ENCODE results near the gene EIF4G1.

EIF4G1 gene

DNA sequence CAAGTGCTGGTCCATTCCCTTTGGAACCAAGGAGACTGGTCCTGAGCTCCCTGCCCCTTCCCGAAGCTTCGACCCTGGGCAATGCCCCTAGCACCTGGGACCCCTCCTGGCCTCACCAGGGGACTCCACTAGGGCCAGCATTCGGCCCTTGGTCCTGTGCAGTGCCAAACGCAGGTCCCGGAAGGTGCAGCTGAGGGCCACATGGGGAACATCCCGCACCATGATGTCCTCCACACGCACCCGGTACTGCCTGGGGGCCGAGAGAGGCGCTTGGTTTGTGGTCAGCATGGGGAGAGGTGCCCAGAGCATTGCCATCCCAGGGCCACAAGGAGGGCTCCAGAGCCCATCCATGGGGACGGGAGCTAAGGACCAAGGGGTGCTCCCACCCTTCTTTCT is 39.1 kb downstream of the EIF4G1 start:
- no peak for DNase-seq

DNA sequence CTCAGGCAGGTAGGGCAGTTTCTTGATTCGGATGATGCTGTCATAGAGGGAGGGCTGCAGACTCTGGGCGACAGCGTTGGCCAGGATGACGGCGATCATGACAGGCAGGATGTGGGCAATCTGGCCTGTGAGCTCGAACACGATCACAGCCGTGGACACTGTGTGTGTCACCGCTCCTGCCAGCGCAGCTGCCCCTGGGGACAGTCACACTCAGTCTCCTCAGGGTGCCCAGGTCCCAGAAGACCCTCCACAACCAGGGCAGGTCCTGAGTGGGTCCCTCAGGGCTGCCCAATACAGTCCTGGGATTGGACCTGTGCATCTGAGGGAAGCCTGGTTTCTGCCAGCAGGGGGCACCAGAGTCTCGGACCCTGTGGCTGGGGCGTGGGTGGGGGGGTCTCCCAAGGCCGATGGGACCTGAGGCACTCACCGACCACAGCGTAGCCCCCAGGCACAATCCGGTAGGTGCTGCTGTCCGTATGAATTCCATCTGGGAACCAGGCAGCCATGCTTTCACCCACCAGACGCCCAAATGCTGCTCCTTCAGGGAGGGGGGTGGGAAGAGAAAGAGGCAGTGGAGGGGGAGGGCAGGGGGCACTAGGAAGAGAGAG is 39.8 kb downstream of the EIF4G1 start:
- DNase-seq = no peak

DNA sequence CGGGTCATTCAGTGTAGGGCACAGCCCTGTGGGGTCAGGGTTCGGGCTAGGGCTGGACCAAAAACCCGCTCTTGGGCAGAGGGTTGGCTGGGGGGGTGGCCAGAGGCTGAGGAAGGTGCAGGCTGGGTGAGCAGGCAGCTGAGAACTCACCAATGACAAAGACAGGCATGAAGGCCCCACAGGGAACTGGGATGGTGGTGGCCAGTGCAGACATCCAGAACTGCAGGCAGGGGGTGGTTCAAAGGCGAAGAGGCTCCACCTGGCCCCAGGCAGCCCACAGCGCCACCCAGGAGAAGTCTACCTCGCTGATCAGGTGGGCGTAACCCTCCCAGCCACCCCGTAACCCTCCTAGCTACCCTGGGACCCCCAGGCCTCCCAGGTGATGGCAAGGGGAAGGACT is 40.3 kb downstream of the EIF4G1 start:
- no peak for DNase-seq

DNA sequence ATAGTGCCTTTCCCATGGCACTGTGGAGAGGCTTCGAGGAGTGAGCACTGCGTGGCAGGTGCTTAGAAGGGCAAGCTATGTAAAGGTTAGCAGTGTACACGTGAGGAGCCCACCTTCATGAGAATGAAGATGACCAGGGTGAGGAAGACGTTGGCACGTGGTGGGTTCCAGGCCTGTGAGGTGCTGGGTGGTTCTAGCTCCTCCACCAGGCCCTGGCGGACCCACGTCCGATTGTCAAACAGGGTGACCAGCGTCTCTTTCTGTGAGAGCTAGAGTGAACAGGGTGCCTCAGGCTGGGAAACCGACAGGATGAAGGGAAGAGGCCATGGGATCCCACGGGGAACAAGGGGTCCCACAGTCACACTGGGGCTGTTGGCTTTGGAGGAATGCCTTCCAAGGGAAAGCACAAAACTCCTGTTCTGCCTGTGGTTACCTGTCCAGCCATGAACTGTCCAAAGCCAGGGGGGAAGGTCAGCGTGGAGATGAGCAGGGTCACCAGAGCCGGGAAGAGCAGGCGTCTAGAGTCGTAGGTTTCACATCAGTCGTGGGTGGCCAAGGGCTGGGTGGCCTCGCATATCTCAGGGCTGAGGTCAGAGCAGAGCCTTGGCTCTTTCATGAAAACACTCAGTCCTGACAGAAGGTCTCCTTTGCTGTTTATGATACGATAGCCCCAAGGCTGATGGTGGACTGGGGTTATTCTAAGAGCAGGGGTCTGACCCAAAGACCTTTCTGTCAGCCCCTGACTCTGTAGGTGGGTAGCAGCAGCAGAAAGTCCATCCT is 41.0 kb downstream of the EIF4G1 start:
- no peak for DNase-seq

DNA sequence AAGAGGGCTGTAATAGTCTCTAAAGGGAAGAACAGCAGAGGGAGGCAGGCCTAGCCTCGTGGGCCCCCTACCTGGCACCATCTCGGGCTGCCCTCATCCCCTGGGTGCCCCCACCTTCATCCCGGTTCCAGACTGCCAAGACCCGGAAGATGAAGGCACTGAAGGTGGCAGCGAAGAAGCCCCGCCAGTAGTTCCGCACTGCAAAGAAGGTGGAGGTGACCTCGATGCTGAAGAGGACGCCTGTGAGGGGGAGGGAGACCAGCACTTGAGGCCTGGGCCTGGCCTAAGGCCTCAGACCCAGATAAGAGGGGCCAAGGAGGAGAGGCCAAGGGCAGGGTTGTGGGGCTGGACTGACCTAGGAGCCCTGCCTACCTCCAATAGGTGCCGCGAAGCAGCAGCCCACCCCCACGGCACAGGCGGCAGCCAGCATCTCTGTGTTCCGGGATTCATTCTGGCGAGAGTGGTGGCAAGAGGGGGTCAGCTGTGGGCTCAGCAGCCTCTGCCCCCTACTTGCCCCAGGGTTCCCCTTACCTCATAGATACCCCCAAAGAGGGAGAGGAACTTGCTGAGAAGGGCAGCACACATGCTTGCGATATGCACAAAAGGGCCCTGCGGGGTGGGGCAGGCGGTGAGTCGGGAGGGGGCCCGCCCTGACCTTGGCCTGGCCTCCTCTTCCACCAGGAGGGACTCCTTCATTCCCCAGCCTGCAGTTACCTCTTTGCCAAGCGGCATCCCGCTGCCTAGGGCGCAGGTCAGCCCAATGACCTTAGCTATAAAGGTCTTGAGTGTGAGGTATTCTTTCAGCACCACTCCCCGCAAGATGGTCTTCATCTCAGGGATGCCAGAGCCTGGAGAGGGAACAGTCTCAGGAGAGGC is 43.1 kb downstream of the EIF4G1 start:
- no peak for DNase-seq

DNA sequence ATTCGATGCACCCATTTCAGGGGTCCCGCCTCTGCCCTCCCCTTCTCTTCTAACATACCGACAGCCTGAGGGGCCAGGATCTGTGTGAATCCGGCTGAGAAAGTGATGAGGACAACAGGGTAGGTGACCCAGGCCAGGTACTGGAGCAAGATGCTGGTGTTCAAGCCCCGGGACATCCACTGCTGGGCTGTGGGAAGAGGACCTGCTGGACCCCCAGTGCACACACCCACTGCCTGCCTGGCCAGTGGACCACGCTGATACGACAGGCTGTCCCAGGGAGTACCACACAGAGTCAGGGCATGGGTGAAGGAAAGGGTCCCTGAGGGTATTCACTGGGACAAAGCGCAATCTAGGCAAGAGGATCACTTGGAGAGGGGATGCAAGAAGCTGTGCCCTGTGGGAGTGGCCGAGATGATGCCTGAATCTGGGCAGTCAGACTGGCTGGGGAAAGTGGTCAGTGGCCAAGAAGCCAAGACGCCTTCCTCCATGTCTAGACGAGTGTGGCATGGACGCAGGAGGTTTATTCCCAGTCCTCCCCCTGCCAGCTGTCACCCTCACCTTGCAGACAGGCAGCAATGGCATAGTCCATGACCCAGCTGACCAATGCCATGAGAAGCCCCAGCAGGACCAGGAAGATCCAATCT is 43.8 kb downstream of the EIF4G1 start:
- no peak for DNase-seq

DNA sequence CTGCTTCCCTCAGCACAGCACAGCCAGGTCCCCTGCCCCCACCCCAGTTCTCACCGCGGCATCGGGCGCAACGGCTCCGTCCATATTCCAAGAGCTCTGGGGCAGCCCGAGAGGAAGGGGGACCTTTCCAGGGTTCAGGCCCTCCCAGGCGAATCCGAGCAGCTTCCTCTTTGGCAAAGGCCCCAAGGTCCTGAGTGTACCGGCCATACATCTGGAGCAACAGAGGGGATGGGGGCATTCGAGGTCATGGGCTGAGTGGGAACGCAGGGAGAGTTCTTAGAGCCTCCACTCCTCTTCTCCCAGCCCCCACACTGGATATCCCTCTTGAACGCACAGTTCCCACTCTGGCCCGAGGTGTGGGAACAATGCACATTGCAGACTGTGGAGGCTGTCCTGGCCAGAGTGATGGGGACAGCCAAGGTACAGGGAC is 44.5 kb downstream of the EIF4G1 start:
- no peak for DNase-seq

DNA sequence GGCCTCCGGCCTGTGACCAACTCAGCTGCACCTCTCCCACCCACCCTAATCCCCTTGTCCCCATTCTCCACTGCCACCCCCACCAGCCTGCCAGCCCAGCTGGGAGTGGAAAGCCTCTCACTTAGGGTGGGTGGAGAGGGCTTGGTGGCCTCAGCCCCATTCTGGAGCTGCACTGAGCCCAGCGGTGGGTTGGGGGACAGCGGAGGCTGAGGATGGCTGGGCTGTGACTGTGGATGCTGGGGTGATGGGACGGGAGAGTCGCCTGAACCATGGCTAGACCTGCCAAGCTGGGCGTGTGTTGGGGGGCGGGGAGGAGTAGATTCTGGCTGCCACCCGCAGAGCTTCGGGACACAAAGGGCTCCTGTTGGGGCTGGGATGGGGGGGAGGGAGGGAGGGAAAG is 45.2 kb downstream of the EIF4G1 start:
- no peak for DNase-seq

DNA sequence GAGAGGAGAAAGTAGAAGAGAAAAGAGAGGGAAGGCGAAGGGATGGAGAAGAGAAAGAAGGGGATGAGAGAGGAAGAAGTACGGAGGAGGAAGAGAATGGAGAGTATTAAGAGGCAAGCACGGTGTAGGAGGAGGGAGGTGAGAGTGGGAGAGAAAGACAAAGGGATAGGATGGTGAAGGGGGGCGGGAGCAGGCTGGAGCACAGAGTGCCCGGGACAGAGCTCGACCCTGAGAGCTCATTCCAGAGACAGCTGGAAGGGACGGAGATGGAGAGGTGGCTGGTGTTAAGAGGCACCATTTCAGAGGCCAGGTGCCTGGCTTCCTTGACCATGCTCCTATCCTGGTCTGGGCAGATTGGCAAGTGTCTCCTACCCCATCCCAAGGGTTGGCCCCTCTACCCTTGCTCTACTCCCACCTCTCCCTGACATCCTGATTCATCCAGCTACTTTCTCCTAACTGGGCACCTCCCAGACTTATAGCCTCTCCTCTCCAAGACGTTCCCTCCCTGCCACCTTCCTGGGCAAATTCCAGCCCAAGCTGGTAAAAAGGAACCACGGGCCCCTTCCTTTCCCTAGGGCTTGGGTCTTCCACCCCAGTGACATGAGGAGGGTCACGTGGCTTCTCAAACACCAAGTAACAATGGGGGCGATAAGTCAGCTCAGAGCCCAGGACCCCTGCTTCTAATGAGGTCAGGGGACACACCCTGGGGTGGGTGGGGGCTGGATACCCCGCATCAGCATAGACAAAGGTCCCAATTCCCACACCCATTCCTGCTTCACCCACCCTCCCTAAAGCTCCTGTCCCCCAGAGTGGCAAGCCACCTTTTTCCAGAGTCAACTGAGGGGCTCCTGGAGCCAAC is 45.9 kb downstream of the EIF4G1 start:
- no peak for DNase-seq

DNA sequence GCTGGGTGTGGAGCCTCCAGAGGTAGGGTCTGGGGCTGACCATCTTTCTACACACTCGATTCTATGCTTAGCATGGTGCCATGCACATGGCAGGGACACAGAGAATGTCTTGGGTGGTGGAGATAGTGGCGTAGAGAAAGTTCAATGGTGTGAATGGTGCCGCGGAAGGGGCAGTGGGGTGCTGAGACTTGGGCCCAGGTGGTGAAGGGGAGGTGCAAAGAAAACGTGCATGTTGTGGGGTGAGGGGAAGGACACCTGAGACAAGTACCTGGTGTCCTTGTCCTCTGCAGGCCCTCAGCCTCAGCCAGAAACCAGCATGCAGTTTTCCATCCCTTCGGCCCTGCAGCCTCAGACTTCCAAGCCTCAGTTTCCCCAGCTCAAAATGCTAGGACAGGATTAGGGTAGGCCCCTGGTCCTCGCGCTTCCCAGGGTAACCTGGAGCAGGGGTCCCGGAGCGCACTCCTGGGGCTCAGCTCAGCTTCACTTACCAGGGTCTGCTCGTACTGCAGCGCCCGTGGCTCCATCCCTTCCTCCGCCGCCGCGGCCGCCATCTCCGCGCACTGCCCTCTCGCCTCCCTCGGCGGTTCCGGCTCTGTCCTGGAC is 46.6 kb downstream of the EIF4G1 start:
- no peak for DNase-seq

DNA sequence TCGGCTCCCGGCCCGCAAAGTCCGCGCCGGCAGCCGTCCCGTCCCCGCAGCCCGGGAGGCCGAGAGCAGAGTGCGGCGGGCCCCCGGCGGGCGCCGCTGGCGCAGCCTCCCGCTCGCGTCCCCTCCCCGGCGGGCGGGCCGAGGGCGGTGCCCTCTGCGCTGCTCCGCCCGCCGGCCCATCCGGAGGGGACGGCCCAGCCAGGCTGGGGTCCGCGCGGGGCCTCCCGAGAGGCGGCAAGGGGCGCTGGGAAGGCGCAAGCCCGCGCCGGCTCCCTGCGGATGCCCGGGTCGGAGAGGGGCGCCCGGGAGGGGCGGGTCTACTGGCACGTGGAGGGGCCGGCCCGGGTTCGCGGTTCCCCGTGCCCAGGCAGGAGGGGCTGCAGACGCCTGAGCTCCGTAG is 47.1 kb downstream of the EIF4G1 start, which contains the start of the genes CLCN2 and POLR2H:
Gene CLCN2, minus strand, starts transcription at position 74 of the 400 bp plus-strand sequence. CDS start 126 bp downstream, outside the sequence.
Gene POLR2H, plus strand, starts transcription at position 179 of the 400 bp plus-strand sequence. CDS start 1,783 bp downstream, outside the sequence.
- DNase-seq = peak; percentile 34

DNA sequence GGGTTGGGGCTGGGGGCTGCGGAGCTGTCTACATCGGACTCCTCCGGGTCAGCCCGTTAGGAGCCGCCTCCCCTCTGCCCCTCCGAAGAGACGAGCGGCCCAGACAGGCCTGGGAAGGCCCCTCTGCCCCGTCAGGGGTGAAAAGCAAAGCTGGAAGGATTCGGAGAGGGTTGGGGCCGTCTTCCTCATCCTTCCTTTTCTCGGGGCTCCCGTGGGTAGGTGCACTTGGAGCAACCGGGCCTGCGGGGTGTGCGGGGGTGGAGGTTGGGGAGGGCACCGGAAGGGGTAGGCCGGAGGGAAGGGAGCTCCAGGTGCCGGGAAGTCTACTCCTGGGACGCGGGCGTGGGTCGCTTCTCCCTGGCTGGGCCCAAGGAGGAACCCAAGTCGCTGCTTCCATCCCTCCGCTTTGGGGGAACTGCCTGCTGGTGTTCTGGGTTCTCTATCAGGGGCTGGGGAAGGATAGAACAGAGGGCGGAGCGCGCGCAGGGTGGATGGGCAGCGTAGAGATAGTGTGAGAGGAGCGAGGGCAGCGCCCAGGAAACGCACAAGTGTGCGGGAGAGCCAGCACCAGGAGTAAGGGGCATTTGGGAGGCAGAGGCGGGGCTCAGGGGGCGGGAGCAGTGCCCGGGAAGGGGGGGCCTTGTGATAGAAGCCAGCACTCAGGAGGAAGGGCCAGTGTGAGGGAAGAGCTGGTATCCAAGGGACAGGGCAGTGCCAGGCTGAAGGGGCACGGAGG is 47.7 kb downstream of the EIF4G1 start:
- no peak for DNase-seq

DNA sequence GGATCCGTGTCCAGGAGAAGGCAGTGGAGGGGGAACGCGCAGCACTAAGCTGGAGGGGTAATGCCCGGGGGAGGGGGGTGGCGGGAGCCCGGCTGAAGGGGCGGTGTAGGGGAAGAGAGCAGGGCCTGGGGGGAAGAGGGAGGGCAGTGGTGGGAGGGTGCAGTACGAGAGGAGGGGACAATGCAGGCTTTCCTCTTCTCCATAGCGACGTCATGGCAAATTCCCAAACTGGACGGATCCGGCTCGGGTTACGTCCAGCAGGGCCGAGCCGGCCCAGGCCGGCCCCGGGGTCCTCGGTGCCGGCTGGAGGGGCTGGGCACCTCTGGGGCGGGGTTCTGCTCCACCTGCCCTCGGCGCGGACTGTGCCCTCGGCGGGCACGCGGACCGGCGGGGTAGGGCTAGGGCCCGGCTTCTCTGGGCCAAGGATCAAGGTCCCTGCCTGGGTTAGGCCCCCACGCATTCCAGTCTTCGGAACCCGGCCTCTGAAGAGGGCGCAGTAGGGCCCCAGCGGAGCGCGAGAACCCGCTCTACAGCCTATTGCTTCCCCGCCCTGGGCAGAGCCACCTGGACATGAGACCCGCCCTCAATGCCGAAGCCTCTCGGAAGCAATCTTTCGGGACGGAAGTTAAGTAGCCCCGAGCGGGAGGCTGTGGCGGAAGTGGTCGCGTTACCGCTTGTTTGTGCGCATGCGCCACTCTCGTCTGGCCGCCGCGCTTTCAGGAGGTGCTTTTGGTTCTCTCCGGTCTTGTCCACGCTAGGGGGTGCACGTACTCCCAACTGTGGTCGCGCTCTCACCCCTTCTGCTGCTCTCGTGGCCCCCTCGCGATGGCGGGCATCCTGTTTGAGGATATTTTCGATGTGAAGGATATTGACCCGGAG is 48.5 kb downstream of the EIF4G1 start:
- peak; percentile 86 for DNase-seq

DNA sequence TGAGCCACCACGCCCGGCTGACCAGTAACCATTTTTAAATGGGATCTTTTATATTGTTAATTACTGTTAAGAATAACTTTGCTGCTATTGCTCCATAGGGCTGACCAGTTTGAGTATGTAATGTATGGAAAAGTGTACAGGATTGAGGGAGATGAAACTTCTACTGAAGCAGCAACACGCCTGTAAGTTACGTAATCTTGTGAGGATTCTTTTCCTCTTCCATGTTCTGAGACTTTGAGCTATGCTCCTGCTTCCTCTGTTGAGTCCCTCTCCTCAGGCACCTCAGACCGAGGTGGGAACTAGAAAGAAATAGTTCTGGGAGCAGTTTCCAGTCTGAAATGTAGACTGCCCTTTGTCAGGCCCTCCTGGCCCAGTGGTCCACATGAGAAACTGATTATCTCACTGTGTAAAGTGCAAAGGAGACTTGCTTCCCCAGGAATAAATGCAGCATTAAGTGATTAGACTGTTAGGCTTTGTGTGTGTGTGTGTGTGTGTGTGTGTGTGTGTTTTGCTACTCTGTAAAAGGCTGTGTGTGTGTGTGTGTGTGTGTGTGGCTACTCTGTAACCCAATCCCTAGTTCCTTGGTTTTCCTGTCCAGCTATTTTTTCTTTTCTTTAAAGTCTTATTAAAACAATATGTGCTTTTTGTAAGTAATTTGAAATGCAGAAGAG is 52.3 kb downstream of the EIF4G1 start:
- DNase-seq = no peak

DNA sequence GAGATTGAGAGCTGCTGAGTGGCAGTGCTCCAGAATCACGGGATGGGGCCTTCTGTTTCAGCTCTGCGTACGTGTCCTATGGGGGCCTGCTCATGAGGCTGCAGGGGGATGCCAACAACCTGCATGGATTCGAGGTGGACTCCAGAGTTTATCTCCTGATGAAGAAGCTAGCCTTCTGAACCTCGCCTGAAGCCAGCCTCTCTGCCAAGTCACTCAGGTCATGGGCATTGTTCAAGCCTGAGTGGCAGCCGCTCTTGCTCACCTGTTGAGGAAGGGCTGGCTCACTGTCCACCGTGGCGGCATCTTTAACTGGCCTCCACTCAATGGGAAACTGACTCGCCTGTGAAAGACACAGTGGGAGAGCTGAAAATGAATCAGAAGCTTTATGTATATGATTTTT is 53.7 kb downstream of the EIF4G1 start:
- DNase-seq = no peak

DNA sequence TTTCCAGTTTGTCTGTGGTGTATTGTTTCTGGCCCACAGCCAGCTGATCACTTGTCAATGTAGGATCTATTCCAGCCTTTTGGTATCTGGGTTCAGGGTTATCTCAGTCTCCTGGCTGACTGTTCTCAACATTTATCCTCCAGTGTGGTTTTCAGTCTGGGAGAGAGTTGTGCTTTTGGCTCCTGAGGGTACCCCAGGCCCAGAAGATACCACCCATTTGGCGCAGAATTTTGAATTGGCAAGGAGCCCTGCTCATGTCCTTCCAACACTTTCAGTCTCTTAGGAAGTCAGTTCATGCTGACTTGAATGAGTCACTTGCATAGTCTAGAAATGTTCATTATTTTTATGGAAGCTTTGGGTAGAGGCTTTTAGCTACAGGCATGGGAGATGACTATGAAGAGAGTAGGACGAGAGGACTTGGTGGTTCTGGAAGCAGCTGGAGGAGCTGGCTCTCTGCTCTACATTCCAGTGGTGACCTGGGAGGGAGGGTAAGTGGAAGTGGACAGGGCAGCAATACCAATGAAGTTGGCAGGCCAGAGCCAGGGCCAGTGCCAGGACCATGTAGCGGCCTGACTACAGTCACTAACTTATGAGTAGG is 54.3 kb downstream of the EIF4G1 start:
- no peak for DNase-seq

DNA sequence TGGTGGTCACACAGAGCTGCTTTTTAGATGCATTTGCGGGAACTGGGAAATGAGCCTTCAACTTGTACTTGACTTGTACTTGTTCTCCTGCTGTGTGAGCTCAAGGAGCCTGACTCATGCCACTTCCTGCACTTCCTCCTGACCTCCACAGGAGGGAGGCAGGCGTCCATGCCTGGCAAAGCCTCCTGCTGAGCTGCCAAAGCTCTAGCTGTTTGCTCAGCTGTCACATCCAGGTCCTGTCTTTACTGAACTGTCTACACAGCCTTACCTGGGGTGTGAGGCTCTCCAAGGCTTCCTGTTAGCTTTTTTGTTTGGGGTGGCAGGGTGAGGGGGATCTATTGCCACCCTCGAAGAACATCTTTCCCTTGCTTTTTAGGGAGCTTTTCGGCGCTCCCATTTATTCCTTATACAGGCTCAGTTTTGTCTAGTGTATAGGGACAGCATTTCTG is 57.2 kb downstream of the EIF4G1 start:
- no peak for DNase-seq

DNA sequence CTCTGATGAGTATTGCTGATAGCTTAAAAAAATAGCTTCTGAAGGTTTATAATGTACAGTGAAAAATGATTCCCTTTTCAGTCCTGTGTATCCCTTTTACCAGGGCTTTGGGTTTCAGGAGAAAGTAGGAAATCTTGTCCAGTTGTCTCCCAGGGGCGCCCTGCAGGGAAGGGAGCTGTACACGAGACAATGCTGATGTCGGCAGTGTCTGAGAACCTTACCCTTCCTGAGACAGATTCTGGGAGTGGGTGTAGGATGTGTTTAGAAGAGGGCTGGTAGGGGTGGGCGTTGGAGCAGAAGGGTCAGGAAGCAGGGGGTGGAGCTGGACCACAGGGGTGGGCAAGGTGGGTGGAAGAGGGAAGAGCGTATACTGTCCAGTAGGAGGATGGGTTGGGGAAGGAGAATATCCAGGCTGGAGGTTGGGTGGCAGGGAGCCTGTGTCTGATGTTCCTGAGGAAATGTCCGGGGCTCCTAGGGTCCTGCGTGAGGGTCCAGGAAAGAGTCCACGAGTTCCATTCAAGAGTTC is 58.0 kb downstream of the EIF4G1 start:
- DNase-seq = no peak
